GM18873 (cell line): Measurements from ENCODE around the gene GTF2I.
A peak's percentile ranks its signal among the peaks of the same experiment; 100 is the strongest.
"Not testable (repeated sequence)": the region's sequence is repeated elsewhere in the genome, so short reads cannot be mapped to it uniquely, and the experiment has no call there.

Experiments
- ATAC-seq: cut with Tn5 transposase; IDR thresholded peaks from one replicate; pipeline ENCODE4 v1.9.1; 2021; ENCODE audit warnings: mild to moderate bottlenecking, moderate library complexity, moderate number of reproducible peaks; ENCODE audit not compliant: unreplicated experiment, low FRiP score

The GTF2I gene

GRCh38 chr7:74655768-74656440 is 1.6 kb upstream of the GTF2I start:
- ATAC-seq = no peak

GRCh38 chr7:74656441-74656836 is 1.1 kb upstream of the GTF2I start:
- no peak for ATAC-seq

GRCh38 chr7:74656837-74657691 is 454 bp upstream of the GTF2I start:
- peak; percentile 61 for ATAC-seq

GRCh38 chr7:74658178-74659004 is 873 bp downstream of the GTF2I start:
- peak; percentile 22 for ATAC-seq

- not testable (repeated sequence) for ATAC-seq
Observed at GRCh38 chr7:74660202-74660601, 2.7 kb downstream of the GTF2I start.

GRCh38 chr7:74661836-74662794 is 4.6 kb downstream of the GTF2I start:
- ATAC-seq = not testable (repeated sequence)

GRCh38 chr7:74665296-74665938 is 7.9 kb downstream of the GTF2I start:
- ATAC-seq = no peak

- not testable (repeated sequence) for ATAC-seq
Observed at GRCh38 chr7:74667013-74667412, 9.5 kb downstream of the GTF2I start.

- not testable (repeated sequence) for ATAC-seq
Observed at GRCh38 chr7:74667520-74667919, 10.0 kb downstream of the GTF2I start.

GRCh38 chr7:74671602-74672001 is 14.1 kb downstream of the GTF2I start:
- no peak for ATAC-seq

- no peak for ATAC-seq
Observed at GRCh38 chr7:74672343-74672915, 14.9 kb downstream of the GTF2I start.

- no peak for ATAC-seq
Observed at GRCh38 chr7:74674166-74674565, 16.6 kb downstream of the GTF2I start.

GRCh38 chr7:74682829-74683228 is 25.3 kb downstream of the GTF2I start:
- no peak for ATAC-seq

GRCh38 chr7:74683799-74684198 is 26.3 kb downstream of the GTF2I start:
- no peak for ATAC-seq

GRCh38 chr7:74684473-74684872 is 27.0 kb downstream of the GTF2I start:
- no peak for ATAC-seq

- no peak for ATAC-seq
Observed at GRCh38 chr7:74684921-74685320, 27.4 kb downstream of the GTF2I start.

GRCh38 chr7:74690474-74690873 is 33.0 kb downstream of the GTF2I start:
- ATAC-seq = no peak

- not testable (repeated sequence) for ATAC-seq
Observed at GRCh38 chr7:74704419-74704818, 46.9 kb downstream of the GTF2I start.

- no peak for ATAC-seq
Observed at GRCh38 chr7:74707238-74707637, 49.7 kb downstream of the GTF2I start.
